HG03175 (cell line): Measurements from ENCODE around the gene CPEB1.
"Not testable (repeated sequence)": the region's sequence is repeated elsewhere in the genome, so short reads cannot be mapped to it uniquely, and the experiment has no call there.

Experiments
- ATAC-seq: cut with Tn5 transposase; IDR thresholded peaks from one replicate; pipeline ENCODE4 v1.9.1; 2021; ENCODE audit warnings: mild to moderate bottlenecking, moderate library complexity; ENCODE audit not compliant: unreplicated experiment

CPEB1 gene

DNA sequence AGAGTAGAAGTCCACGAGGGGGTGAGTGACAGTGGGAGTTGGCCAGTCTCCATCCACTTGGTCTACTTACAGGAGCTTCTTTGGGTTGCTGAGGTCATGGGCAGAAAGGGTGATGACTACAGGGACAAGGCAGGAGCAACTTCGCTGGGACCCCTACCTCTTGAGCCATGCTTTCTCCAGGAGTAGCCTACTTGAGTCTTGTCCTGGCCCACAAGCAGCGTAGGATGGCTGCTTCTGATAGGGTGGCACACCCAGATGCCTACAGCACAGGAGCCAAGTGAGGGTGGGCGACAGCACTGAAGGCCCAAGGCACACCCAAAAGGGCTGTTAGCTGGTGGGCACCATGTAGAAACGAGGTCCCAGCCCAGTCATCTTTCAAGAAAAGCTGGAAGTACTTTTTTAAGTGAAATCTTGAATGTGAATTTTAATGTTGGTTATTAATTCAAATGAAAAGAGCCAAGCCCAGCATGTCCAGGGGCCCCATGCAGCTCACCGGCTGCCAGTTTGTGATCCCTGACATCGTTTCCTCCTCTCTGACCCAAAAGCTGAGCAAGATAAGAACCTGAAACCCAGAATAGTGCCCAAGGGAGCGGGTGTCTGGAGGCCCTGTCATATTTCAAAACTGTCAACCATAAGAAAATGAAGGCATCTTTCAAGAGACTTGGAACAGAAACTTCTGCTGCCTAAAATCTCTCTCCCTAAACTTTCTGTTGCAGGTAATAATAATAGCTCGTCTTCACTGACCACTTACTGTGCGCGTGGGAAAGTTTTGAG lies 2.2 kb upstream of the CPEB1 start:
- no peak for ATAC-seq

DNA sequence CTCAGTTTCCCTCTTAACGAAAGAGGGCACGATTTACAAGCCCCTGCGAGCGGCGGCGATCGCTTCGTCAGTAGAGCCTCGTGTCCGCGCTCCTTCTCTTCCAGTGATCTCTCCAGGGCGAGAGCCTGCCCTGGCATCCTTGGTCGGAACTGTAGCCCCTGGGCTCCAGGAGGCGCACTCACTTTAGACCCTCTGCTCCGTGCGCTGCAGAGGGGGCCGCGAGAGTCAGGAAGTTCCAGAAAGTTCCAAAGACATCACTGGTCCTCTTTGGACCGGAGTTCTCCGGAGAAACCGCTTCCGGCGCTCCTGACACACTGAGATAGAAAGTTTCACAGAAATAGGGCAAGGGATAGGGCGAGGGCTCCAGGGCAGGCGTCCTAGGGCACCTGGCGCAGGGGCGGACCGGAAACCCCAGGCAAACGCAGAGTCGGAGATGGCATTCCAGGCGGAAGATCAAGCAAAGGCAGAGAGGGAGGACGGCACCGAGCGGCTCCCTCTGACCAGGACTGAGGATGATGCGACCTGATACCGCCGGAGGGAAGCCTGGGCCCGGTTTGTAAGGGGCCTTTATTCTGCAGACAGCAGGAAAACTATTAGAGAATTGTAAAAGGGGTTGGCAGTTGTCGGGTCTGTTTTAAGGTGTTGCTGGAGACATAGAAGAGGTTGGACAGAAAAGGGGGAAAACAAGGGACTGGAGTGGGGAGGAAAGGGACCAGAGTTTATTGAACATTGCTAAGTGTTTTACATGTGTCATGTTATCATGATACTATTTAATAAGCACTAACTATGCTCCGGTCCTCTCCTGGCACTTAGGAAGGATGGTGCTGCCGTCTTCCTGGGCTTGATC lies 1.3 kb upstream of the CPEB1 start:
- no peak for ATAC-seq

DNA sequence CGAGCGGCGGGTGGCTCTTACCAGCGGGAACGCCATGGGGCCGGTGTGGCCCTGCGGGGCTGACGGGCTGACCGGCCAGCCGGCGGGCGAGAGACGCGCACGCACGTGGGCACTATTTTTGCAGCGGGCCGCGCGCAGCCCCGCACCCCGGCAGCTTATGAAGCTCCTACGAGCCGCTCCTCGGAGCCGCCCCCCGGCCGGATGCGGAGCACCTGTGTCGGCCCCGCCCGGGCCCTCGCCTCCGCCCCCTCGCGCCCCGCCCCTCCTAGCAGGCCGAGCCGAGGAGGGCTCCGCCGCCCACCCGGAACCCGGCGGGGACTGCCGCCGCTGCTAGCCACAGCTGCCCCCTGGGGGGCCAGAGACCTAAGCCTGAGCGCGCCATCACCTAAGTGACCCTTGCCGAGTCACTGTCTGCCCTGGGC lies 683 bp upstream of the CPEB1 start:
- no peak for ATAC-seq

DNA sequence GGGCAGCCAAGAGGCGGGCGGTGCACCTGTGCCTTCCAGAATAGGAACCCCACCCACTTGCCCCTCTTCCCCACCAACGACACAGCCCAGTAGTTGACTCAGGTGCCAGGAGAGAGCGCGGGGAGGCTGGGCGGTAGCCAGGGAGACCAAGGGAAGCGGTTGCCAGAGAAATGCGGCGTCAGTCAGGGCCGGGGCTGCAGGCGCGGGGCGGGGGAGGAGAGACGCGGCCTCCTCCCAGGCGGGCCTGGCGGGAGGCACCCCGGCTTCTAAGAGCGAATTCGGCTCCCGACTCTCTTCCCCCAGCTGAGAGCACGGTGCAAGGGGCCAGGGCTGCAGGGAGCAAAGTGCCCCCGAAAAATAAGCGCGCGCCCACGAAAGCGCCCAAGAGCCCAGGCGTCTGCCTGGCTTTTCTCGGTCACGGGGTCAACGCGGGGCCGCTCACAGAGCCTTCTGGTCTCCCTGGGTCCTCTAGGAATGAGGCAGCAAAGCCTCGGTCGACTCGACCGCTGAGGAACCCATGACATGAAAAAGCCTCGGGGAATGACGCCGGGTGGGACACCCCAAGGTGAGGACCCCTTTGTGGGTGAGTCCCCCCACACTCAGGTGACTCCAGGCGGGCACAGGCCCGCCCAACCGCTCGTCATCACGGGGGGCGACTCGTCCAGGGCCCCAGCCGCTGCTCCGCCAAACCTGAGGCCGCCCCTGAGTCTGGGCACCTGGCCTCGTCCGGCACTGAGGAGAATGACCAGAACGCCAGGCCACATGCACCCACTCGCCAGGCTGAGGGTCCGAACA lies 716 bp downstream of the CPEB1 start:
- ATAC-seq: no peak

DNA sequence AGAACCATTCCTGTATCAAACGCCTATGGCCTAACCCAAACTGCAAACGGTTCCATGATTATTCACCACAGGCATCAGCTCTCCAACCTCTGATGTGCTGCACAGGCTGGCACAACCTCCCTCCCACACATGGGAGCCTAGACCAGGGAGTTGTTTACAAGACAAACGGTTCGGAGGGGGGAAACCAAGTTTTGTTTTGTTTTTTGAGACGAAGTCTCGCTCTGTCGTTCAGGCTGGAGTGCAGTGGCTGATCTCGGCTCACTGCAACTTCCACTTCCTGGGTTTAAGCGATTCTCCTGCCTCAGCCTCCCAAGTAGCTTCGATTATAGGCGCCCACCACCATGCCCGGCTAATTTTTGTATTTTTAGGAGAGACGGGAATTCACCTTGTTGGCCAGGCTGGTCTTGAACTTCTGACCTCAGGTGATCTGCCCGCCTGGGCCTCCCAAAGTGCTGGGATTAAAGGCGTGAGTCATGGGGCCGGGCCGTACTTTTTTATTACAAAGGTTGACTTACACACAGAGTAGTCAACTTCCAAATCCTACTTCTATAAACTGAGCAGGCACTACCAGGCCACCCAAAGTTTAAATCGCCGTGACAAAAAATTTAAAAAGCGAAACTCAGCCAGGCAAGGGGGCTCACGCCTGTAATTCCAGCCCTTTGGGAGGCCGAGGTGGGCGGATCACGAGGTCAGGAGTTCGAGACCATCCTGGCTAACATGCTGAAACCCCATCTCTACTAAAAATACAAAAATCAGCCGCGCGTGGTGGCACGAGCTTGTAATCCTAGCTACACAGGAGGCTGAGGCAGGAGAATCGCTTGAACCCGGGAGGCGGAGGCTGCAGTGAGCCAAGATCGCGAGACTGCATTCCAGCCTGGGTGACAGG lies 2.0 kb downstream of the CPEB1 start:
- not testable (repeated sequence) for ATAC-seq

DNA sequence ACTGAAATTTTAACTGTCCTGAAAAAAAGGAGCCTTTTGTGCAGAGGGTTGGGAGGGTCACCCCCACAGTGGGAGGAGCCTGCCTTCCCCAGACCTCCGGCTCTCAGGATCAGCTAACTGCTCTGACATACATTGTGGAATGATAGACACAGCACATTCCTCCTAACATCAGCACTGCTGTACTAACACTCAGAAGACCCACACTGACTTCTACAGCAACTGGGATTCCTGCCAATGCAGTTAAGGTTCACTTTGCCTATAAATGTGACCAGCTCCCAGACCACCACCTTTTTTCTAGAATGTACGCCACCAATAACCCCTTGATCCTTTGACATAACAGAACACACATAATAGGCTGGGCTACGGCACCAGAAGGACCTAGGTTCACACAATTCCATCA lies 3.2 kb downstream of the CPEB1 start:
- ATAC-seq: no peak

DNA sequence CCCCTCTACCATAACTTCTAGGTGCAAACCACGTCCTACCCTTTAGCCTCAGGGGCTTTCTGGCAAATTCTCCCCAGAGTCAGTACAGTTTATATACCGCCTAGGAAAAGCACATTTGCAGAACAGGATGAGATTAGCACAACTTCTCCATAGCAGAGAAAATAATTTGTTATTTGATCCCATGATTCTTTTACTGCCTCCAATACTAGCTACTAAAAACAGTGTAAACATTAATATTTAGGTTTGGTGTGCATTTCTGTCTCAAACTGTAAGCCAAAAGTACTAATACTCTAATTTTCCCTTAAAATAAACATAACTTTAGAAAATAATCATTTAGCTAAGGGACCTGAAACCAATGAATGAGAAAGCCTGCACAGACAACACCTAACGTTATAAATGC lies 4.5 kb downstream of the CPEB1 start:
- no peak for ATAC-seq

DNA sequence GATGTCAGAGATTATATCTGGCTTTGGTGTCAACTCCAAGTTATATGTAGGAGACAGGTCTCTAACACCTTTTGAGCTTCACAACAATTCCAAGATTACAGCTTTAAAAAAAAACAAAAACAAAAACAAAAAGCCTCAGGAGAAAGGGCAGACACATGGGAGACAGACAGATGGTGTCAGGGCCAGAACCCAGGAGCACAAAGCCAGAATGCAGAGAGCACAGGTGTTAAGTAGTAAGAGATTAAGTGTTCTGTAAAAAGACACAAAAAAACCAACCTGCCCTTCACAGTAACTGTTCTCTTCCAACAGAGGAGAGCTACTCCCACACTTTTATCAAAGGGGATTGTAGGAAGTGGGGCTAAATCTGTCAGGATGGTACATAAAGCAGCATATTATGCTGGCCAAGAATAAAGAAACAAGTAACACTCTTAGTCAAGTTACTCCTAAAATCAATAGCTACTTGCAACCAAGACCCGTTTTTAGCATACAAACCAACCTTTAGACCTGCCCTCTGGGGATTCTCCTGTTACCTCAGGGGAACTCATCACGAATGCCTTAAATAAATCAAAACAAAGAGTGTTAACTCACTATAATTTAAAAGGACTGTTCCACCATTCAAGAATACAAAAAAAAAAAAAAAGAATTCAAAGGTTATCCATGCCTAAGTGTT lies 5.9 kb downstream of the CPEB1 start:
- ATAC-seq: no peak

DNA sequence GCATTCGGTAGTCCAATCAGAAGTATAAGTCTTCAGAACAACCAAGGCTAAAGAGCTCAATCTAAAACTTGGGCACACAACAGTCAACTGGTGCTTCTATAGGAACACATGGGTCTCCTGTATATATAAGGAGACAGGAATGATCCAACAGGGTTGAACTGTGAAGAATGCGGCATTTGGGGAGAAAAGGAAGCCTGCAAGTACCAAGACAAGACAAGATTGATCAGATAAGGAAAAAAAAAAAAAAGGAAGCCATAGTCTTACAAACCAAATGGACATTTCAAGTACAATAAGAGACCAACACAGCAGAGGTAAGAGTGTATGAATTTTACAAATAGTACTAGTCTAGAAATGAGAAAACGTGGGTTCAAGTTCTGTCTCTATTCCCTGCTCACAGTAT lies 6.5 kb downstream of the CPEB1 start:
- no peak for ATAC-seq

DNA sequence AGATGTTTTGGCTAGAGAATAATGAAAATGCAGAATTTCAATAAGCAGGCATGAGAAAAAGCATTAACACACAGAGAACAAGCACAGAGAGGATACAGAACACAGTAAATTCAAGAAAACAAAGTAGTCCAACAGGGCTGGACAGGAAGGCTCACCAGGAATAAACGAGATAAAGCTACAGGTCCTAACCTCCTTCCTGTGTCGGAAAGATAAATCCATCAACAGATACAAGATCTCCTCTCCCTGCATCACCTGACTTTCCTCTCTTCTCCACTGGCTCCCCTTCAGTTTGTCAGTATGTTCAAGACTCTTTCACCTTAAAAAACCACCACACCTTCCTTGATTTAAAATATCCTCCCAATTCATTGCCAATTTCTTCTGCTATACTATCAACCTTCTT lies 11.4 kb downstream of the CPEB1 start:
- no peak for ATAC-seq

DNA sequence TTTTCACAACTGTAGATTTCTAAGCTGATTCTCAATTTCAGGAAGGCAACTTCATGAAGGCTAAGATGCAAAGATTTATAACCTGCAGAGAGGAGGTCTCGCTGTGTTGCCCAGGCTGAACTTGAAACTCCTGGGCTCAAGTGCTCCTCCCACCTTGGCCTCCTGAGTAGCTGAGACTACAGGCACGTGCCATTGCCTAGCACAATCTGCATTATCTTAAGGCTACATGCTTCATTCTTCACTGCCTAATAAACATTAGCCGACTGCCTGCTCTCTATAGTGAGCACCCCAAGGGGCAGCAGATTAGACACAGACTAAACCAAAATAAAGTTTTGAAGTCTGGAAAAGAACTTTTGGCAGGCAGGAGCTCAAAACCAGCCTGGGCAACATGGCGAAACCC lies 17.1 kb downstream of the CPEB1 start:
- ATAC-seq: no peak

DNA sequence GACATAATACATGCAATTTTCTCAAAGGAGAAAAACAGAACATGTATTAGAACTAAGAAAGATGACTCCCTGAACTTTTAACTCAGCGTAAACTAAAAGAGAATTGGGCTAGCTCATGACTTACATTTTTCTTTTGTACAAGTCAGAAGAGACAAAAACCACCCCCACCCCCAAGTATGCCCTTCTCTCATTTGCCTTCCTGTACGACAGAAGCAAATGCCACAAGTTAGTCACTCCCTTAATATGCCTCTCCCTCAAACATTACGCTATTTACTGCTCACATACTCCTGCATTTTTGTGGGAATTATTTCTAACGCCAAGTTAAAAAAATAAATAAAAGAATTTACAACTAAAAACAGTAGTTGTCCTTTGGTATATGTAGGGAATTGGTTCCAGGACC lies 22.0 kb downstream of the CPEB1 start:
- no peak for ATAC-seq

DNA sequence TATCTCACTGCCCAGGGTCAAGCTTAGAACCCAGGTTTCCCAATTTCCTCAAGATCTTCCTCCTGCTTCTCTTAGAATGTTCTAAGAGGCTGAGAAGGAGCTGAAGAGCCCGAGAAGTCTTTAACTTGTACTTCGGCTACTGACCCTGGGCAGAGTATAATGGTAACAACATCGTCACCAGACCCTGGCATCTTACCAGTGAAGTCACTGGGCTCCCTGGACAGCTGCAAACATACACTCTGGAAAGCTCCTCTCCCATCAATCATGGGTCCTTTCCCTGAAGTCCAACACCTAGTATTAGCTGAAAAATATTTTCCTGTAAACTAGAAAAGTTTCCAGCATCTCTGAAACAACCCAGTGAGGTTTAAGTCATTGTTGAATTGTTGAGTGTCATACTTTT lies 22.7 kb downstream of the CPEB1 start:
- no peak for ATAC-seq

DNA sequence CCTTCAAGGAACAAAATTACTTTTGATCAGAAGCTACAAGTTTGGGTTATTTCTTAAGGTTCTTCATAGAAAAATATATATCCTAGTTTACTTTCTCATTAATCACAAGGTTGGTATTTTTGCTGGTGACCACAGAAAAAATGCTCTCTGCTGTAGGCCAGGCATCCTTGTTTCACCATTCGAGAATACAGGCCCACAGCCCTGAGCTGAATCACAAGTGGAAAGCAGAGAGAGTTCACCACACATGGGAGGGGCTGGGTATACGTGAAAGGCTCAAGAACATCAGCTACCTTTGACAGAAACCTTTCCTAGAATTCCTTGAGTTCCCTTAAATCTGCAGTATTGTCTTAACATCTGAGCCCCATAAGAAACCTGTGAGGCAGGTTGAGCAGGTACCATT lies 23.2 kb downstream of the CPEB1 start:
- no peak for ATAC-seq

DNA sequence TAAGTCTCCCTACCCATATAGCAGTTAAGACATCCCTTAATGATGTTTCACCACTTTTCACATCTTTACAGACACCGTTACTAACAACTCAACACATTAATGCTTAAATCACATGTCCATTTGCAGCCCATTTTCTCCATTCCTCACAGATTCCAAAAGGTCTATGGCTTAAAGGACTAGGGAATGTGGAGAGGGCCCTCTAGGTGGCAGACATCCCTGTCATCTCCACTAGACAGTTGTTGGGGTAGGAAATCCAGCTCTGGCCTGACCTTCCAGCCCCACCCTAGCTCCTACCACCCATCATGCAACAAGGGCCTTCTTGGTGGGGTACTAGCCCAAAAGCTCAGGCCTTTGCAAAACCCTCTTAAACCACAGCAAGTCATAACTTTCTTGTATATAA lies 25.2 kb downstream of the CPEB1 start:
- ATAC-seq: no peak

DNA sequence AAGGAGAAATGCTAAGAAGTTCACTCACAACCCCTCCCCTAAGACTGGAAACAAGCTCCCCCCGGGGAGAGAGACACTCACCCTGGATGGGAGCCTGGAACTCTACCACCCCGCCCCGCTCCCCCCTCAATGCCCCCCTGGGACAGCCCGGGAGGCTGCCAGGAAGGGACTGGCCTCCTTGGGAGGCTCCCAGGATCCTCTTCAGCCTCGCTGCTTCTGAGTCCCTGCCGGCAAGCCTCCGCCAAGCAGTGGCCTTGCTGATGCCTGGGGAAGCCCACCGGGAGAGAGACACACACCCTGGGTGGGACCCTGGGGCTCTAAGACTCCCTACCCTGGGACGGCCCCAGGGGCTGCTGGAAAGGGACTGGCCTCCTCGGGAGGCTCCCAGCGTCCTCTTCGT lies 33.4 kb downstream of the CPEB1 start:
- ATAC-seq: no peak

DNA sequence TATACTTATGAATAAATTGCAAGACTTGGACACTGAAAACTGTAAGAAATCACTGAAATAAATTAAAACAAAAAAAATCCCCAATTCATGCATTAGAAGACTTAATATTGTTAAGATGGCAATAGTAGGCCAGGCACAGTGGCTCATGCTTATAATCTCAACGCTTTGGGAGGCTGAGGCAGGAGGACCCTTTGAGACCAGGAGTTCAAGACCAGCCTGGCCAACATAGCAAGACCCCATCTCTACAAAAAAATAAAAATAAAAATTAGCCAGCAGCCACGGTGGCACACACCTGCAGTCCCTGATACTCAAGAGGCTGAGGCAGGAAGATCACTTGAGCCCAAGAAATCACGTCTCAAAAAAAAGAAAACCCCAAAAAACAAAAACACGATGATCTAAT lies 35.8 kb downstream of the CPEB1 start:
- ATAC-seq: no peak

DNA sequence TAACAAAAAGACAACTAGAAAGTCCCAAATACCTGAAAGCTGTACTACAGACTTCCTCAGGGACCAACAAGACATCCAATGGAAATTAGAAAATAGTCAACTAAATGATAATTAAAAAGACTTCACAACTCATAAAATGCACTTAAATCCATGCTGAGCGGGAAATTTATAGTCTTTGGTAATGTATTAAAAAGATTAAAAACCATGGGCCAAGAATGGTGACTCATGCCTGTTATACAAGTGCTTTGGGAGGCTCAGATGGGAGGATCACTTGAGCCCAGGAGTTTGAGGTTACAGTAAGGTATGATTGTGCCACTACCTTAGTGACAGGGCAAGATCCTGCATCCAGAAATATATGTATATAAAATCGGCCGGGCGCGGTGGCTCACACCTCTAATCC lies 45.0 kb downstream of the CPEB1 start:
- ATAC-seq: no peak

DNA sequence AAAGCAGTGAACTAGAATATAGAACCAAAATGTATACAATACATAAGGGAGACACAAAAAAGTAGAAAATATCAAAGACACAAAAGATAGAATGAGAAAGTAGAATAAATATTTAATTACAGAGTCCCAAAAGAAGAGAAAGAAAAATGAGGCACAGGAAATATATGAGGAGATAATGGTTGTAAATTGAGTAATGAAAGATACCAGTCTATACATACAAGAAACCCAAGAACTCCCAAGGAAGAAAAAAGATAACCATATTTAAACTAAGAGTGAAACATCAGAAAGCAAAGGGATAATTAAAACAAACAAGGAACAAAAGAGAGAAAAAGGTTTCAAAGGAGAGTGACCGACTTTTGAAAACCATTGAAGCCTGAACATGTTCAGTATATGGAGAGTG lies 47.3 kb downstream of the CPEB1 start:
- ATAC-seq: no peak

DNA sequence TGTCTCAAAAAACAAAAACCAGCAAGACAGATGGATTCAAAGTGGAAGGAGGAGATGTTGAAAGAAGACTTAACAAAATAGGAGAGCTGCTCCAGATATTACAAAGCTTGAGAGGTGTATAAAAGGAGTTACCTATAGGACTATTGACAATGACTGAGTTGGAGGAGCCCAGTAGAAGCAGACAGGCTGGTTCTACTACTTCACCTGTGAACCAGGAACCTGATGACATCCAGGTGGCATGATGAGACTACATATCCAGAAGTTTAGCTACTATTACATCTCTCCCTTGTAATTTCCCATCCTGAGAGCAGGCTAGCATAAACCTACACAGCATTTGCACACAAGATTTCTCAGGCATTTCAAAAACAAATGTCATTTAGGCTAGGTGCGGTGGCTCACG lies 49.3 kb downstream of the CPEB1 start:
- ATAC-seq: no peak
